ENCODE results near the gene LENG9.
"Not testable (repeated sequence)": the region's sequence is repeated elsewhere in the genome, so short reads cannot be mapped to it uniquely, and the experiment has no call there.

The LENG9 gene

DNA sequence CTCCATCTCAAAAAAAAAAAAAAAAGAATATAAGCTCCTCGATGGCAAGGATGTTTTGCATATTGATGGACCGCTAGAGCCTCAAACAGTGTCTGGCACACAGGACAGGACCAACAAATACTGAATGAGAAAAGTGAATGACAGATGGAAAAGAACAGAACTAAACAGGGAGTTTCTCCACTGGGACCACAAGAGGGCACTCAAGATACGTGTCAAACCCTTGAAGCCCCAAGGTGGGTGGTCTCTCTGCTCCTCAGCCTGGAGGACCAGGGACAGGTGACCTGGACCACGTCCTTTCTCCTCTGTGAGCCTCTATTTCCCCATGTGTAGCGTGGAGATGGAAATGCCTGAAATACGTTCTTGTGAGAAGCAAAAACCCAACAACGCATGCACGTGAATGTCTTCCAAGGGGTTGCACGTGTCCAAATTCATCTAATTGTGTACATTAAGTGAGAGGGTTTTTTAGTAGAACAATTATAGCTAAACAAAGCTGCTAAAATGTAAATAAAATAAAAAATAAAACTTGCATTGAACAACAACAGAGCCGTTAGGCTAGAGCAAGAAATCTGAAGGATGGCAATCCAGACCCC is 15.2 kb upstream of the LENG9 start:
- peak; percentile 65 for DNase-seq (ENCODE audit: low spot score)

DNA sequence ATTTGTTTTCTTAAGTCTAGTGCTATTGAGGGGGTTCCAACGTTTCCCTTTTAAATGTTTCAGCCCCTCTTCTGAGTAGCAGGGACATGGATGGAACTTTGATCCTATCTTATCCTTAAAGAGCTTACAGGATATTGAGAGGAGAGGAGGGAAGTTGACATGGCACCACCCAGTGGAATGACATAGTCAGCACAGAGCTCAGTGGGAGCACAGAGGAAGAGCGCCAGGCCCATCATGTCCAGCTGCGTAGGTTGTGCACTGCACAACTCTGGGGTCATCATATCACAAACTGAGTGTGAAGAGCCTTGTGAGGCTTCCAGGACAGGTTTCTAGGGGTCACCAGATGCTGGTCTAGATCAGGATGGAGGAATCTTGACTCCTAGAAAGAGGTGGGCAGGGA is 14.1 kb upstream of the LENG9 start:
- DNase-seq (ENCODE audit: low spot score), result no peak

DNA sequence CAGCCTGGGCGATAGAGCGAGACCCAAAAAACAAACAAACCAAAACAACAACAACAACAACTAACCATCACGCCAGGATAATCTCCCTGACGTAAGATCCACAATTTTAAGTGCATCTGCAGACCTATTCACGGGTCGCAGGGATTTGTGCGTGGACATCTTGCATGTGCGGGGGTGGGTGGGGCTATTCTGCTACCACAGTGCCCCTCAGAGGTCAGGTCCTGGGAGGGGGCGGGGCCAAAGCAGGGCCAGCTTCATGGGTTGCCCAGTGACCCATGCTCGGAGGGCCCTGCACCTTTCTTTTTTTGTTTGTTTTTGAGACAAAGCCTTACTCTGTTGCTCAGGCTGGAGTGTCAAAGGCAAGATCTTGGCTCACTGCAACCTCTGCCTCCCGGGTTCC is 12.1 kb upstream of the LENG9 start:
- DNase-seq (ENCODE audit: low spot score), result no peak

GRCh38 chr19:54473892-54474372 is 10.4 kb upstream of the LENG9 start:
- DNase-seq (ENCODE audit: low spot score), result no peak

GRCh38 chr19:54473071-54473891 is 9.7 kb upstream of the LENG9 start, which contains the start of gene CDC42EP5:
Gene CDC42EP5 (minus strand): TSS chr19:54473296. CDS start chr19:54465547, 7,749 bp downstream.
- peak; percentile 67 for DNase-seq (ENCODE audit: low spot score)

DNA sequence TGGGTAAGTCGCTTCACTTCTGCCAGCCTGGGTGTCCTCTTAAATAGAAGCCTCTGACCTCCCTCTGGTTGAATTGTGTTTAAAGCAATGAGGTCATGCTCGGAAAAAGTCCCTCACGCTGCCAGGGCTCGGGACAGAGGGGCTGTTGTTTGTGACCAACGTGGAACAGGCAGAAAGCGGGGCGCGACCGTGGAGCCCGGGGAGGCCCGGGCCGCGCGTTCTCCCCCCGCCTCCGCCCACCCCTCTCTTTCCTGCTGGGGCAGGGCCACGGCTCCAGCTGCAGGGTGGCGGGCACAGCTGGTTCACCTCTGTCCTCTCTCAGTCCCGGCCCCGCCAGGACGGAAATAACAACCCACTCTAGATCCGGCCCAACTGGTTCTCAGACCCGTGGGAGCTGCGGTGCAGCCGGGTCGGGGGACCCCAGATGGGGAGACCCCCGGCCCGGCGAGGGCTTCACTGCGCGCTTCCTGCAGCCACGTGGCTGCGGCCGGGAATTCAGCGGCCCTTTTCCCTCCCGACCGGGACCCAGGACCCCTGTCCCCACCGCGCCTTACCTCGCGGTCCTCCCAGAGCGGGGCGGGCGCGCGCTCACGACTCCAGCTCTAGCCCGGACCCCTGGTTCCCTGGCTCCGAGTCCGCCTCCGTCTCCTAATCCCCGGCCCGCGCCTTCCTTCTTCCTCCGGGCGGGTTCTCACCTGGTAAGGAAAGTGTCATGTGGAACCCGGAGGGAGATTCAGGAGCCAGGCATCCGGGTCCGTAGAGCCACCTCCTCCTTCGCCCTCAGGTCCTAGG is 7.6 kb upstream of the LENG9 start:
- peak; percentile 56 for DNase-seq (ENCODE audit: low spot score)

GRCh38 chr19:54470276-54470887 is 6.8 kb upstream of the LENG9 start:
- DNase-seq (ENCODE audit: low spot score), result no peak

DNA sequence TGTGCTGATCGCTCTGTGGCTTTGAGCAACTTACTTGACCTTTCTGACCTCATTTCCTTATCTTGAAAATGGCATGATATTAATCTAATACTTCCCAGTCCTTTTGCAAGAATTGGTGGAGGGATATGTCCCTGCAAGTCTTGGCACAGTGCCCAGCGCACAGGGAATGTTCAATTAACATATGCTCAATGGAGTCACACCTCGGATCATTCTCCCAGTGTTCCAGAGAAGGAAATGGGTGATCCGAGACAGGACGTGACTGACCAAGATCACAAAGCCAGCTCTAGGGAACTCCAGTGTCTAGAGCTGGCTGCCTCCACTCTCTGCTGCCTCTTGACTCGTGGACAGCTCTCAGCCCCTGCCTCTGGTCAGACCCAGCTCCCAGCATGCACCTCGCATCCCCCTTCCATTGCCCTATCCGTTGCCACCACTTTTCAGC is 5.9 kb upstream of the LENG9 start:
- no peak for DNase-seq (ENCODE audit: low spot score)

DNA sequence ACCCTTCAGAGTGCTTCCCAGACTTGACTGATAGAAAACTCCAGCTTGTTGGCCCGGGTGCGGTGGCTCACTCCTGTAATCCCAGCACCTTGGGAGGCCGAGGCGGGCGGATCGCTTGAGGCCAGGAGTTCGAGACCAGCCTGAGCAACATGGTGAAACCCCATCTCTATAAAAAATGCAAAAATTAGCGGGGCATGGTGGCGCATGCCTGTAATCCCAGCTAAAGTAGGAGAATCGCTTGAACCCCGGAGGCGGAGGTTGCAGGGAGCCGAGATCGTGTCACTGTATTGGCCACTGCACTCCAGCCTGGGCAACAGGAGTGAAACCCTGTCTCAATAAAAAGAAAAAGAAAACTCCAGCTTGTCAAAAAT is 2.5 kb upstream of the LENG9 start:
- not testable (repeated sequence) for DNase-seq (ENCODE audit: low spot score)

GRCh38 chr19:54465426-54466109 is 2.0 kb upstream of the LENG9 start:
- no peak for DNase-seq (ENCODE audit: low spot score)

- peak; percentile 91 for DNase-seq (ENCODE audit: low spot score)
Observed at GRCh38 chr19:54464630-54465425, 1.2 kb upstream of the LENG9 start.

- DNase-seq (ENCODE audit: low spot score), result peak; percentile 78
Observed at GRCh38 chr19:54464044-54464629, 559 bp upstream of the LENG9 start.

DNA sequence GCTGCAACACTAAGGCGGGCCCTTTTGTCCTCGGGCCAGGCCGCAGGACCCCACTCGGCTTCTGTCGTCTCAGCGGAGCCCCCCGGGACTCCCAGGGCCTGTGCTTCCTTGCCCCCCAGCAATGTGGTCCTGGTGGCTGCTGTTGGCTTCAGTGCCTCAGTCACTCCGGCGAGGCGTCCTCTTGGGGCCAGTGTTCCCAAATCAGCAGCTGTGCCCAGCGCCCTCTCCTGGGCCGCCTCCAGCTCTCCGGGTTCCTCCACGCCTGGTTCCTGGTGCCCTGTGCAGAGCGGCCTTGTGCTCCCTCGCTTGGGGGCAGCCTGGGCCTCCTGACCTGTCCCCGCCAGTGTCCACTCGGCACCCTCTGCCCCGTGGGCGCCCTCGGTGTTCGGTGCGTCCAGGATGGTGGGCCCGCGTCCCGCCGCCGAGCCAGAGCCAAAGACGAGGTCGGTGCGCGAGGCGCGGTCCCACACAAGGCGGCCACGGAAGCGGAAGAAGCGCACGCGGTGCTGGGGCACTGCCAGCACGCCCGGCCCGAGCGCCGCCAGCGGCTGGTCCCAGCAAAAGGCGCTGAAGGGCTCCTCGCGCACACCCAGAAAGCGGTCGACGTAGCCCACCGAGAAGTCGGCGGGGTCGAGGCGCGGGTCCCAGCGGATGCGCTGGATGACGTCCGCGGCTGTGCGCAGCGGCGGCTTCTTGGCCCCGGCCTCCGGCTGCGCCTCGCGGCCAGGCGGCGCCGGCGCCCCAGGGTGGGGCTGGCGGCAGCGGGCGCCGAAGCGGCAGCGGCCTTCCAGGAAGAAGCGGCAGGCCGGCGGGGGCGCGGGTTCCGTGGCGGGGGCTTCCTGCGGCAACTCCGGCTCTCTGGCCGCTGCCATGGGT is 685 bp downstream of the LENG9 start:
- DNase-seq (ENCODE audit: low spot score), result peak; percentile 72

DNA sequence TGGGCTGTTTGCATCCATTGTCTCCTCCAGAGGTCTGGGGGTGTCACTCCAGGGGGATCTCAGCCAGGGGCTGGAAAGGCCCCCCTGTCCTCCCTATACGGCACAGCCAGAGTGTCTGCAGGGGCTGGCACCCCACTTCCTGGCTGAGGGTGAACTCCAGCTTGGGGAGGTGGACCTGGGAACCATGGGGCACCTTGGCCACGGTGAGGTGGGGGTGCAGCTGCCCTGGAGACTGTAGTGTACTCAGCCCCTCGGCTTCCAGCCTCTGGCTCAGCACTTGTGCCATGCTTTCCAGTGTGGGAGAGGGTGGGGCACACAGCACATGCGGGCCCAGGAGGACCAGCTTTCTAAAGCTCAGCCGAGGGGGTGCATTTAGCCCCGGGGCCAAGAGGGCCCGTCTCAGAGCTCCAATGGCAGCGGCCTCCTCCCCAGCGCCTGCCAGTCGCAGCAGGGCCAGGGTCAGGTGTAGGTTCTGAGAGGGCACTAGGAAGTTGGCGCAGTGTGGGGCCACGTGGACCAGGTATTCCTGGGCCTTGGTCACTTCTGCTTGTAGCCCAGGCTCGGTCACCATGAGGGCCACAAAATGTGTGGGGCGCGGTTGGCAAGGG is 1.4 kb downstream of the LENG9 start:
- no peak for DNase-seq (ENCODE audit: low spot score)

DNA sequence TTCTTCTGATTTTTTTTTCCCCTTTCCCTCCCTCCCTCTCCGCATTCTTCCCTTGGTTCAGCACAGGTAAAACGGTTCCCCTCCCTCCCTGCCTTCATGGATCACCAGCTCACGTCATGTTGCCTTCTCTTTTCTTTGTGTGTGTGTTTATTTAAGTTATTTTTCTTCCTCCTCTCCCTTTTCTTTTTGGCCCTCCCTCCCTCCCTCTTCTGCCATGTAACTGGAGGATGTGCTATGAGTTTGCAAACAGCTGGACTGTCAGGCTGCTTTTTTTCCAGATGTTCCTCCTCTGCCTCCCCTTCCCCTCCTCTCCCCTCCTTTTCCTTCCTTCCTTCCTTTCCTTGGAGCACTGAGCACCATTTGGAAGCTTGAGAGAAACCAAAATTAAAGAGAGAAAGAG is 2.0 kb downstream of the LENG9 start:
- no peak for DNase-seq (ENCODE audit: low spot score)

GRCh38 chr19:54461210-54461609 is 2.4 kb downstream of the LENG9 start:
- DNase-seq (ENCODE audit: low spot score), result no peak

GRCh38 chr19:54460230-54461005 is 3.2 kb downstream of the LENG9 start:
- DNase-seq (ENCODE audit: low spot score), result no peak
